ENCODE measurements around the gene SRP68.

SRP68 gene

GRCh38 chr17:76076146-76076764 lies 3.9 kb upstream of the SRP68 start:
- H3K4me3 ChIP-seq (ENCODE audit: control insufficient read depth, low read depth, low read length) = no peak overlapping the region
- no peak for DNase-seq (ENCODE audit: low read depth)
- TF ChIP-seq, protein P1, sequence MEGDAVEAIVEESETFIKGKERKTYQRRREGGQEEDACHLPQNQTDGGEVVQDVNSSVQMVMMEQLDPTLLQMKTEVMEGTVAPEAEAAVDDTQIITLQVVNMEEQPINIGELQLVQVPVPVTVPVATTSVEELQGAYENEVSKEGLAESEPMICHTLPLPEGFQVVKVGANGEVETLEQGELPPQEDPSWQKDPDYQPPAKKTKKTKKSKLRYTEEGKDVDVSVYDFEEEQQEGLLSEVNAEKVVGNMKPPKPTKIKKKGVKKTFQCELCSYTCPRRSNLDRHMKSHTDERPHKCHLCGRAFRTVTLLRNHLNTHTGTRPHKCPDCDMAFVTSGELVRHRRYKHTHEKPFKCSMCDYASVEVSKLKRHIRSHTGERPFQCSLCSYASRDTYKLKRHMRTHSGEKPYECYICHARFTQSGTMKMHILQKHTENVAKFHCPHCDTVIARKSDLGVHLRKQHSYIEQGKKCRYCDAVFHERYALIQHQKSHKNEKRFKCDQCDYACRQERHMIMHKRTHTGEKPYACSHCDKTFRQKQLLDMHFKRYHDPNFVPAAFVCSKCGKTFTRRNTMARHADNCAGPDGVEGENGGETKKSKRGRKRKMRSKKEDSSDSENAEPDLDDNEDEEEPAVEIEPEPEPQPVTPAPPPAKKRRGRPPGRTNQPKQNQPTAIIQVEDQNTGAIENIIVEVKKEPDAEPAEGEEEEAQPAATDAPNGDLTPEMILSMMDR (conservative IDR thresholded peaks at IDR 0.05; ENCODE audit: control insufficient read depth, insufficient read depth, low read depth, low read length) = no peak

DNA sequence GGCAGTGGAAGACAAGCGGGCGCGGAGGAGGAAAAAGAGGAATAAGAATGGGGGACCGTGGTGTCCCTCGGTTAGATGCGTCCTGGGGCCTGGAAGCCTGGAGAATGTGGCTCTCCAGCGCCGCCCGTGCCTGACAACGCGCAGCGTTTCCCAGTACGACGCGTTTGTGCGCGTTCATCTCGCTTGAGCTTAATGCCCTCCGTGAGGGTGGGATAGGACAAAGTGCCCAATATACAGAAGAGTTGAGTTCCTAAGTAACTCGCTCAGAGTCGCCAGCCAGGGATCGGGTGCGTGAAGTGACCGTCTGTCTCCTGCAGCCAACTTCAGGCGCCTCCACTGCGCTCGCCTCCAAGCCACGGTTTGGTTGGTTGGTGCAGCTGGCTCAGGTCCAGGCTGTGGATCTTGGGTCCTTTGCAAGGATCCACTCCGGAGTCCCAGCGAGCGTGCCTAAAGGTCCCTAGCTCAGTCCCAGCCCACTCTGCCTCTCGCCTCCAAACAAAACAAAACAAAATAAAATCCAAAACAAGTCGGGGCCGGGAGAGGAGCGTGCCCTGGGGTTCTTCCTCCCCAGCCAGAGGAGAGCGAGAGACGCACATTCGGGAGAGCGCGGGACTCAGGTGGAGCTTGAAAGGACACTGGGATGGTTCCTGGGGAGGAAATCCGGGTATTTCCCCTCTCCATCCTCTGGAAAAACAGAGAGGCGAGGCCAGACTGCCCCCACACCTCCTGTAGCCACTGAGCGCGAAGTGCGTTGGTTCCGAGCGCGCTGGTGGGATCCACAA lies 3.2 kb upstream of the SRP68 start:
- no peak for DNase-seq (ENCODE audit: low read depth)
- TF ChIP-seq, protein P1 (conservative IDR thresholded peaks at IDR 0.05; ENCODE audit: control insufficient read depth, insufficient read depth, low read depth, low read length) = no peak
- no peak overlapping the region for H3K4me3 ChIP-seq (ENCODE audit: control insufficient read depth, low read depth, low read length)

DNA sequence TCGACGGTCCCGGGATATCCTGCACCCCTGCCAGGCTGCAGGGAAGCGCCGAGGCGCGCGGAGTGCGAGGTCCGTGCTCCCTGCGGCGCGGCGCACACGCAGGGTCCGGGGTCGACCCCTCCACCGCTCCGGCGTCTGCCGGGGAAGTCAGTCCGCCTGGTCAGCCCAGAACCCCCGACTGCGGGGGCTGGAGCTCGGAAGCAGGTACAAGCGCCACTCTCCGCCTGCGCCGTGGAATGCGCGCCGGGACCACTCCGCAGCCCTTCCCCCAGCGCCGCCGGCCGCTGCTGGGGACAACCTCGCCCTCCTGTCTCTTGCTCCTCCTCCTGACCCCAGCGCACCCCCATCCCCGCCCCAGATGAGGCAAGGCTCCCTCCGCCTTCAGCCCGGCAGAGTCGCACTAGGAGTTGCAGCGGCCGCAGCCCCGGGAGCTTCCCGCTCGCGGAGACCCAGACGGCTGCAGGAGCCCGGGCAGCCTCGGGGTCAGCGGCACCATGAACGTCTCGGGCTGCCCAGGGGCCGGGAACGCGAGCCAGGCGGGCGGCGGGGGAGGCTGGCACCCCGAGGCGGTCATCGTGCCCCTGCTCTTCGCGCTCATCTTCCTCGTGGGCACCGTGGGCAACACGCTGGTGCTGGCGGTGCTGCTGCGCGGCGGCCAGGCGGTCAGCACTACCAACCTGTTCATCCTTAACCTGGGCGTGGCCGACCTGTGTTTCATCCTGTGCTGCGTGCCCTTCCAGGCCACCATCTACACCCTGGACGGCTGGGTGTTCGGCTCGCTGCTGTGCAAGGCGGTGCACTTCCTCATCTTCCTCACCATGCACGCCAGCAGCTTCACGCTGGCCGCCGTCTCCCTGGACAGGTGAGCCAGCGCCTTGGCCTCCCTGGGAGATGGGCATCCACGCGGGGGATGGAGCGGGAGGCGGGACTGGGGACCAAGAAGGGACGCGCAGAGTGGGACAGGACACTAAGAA lies 2.4 kb upstream of the SRP68 start, which contains the start of gene GALR2:
Gene GALR2 (plus strand): TSS at position 392 of the 974 bp plus-strand sequence. CDS start 103 bp downstream, at position 495.
- no peak for DNase-seq (ENCODE audit: low read depth)
- no peak within 1 kb of the TSS for H3K4me3 ChIP-seq (ENCODE audit: control insufficient read depth, low read depth, low read length)
- TF ChIP-seq, protein P1 (conservative IDR thresholded peaks at IDR 0.05; ENCODE audit: control insufficient read depth, insufficient read depth, low read depth, low read length) = no peak

DNA sequence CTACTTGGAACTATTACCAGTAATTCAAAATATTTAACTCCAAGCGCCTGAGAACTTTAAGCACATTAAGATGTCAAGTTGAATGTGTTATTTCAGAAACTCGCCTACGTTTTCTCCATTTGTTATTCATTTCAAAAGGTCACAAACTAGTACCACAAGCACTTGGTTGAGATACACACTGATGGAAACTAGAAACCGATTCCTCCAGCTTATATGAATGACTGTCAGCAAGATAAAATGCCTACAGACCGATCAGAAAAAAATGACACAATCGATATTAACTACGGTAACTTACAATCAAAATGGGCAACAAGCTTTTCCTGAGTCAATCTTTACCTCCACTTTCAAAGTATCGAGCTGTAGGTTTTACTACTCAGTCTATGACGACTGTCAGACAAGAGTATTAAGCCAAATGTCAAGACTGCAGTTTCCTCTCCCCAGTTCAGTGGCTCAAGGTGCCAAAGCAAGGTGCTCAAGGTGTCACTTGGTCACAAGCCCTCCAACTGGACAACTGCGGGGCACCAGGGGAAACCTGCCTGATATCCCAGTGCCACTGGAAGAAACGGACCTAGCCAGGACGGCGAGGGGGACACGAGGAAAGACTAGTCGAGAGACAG lies 678 bp downstream of the SRP68 start:
- TF ChIP-seq, protein P1 (conservative IDR thresholded peaks at IDR 0.05; ENCODE audit: control insufficient read depth, insufficient read depth, low read depth, low read length) = no peak
- DNase-seq (ENCODE audit: low read depth) = no peak
- peak overlapping the region; percentile 93 for H3K4me3 ChIP-seq (ENCODE audit: control insufficient read depth, low read depth, low read length)

DNA sequence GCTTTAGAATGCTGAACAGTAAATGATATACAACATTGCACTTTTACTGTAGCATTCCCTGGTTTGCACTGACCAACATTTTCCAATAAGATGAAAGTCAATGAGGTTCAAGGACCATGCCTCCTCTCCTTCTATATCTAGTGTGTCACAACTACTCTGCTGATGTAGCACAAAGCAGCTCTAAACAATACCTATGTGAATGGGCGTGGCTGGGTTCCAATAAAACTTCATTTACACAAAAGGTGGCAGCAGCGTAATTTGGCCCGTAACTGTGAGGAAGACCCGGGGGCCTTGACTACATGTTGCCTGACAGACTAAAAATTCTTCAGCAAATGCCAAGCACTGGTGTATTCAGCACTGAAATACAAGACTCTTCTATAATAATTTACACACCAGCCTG lies 6.5 kb downstream of the SRP68 start:
- TF ChIP-seq, protein P1 (conservative IDR thresholded peaks at IDR 0.05; ENCODE audit: control insufficient read depth, insufficient read depth, low read depth, low read length) = no peak
- no peak overlapping the region for H3K4me3 ChIP-seq (ENCODE audit: control insufficient read depth, low read depth, low read length)
- no peak for DNase-seq (ENCODE audit: low read depth)

Data from fibroblast of mammary gland (primary cell).